Measurements from ENCODE around the gene ZSWIM6.

GRCh38 chr5:61287474-61287873 is 44.6 kb upstream of the ZSWIM6 start:
- TF ChIP-seq CTCF (IDR thresholded peaks at IDR 0.05) (no peak), ZFX (IDR thresholded peaks at IDR 0.05; ENCODE audit: borderline replicate concordance) (no peak)

All from 22Rv1 (cell line).